GM12801 (cell line): ENCODE results near the gene CPNE7.

Experiments used
- CTCF ChIP-seq: IDR thresholded peaks from one replicate; pipeline ENCODE4 v1.5.1; 2011; ENCODE audit warnings: control low read depth; ENCODE audit not compliant: insufficient read length; ENCODE audit errors: extremely low read depth

The CPNE7 gene

GRCh38 chr16:89570342-89570923, 5.1 kb upstream of the CPNE7 start:
- no peak for TF ChIP-seq CTCF

- no peak for TF ChIP-seq CTCF
Measured at GRCh38 chr16:89571636-89572035, 3.9 kb upstream of the CPNE7 start.

- TF ChIP-seq CTCF, result no peak
Measured at GRCh38 chr16:89572073-89572484, 3.5 kb upstream of the CPNE7 start.

- TF ChIP-seq CTCF, result no peak
Measured at GRCh38 chr16:89572485-89573205, 2.9 kb upstream of the CPNE7 start.

- no peak for TF ChIP-seq CTCF
Measured at GRCh38 chr16:89573826-89574680, 1.5 kb upstream of the CPNE7 start.

GRCh38 chr16:89574681-89575246, 794 bp upstream of the CPNE7 start:
- TF ChIP-seq CTCF, result no peak
